ENCODE measurements around the gene GADD45GIP1. TPM values are rescaled to one million over a fixed set of nuclear protein-coding genes. Genes with fewer than 3 reads are reported as not detected.

GADD45GIP1 gene
- total RNA-seq, 1 experiment from 2014 or later: 47.5 TPM

DNA sequence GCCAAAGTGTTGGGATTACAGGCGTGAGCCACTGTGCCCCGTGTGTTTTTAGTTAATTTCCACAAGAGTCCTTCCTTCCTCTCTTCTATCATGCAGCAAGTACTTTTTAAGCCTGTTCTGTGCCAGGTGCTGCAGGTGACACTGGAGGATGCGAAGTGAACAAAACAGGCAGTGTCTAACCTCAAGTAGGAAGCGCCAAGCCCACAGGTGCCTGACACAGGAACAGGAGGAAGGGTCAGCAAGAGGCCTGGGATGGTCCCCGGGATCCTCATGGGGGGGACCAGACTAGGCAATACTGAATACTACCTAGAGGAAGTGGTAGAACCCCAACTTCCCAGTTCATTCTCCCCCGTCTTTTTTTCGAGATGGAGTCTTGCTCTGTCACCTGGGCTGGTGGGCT, 20.4 kb downstream of the GADD45GIP1 start:
- TF ChIP-seq, protein P1, sequence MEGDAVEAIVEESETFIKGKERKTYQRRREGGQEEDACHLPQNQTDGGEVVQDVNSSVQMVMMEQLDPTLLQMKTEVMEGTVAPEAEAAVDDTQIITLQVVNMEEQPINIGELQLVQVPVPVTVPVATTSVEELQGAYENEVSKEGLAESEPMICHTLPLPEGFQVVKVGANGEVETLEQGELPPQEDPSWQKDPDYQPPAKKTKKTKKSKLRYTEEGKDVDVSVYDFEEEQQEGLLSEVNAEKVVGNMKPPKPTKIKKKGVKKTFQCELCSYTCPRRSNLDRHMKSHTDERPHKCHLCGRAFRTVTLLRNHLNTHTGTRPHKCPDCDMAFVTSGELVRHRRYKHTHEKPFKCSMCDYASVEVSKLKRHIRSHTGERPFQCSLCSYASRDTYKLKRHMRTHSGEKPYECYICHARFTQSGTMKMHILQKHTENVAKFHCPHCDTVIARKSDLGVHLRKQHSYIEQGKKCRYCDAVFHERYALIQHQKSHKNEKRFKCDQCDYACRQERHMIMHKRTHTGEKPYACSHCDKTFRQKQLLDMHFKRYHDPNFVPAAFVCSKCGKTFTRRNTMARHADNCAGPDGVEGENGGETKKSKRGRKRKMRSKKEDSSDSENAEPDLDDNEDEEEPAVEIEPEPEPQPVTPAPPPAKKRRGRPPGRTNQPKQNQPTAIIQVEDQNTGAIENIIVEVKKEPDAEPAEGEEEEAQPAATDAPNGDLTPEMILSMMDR (IDR thresholded peaks at IDR 0.05; ENCODE audit: unreplicated experiment): no peak
- no TSS peak for BruUV-seq (replicated peaks)
- Mint-ChIP-seq H3K27me3 (ENCODE audit: insufficient read depth, unreplicated experiment) (no peaks in the 10 kb centered on the region), H3K27ac (ENCODE audit: low read depth, unreplicated experiment) (no peak overlapping the region), H3K9me3 (ENCODE audit: unreplicated experiment) (no peaks in the 10 kb centered on the region), H3K4me3 (ENCODE audit: unreplicated experiment) (no peak overlapping the region), H3K4me1 (ENCODE audit: insufficient read depth, unreplicated experiment) (peaks cover 26% of the 10 kb centered on the region), H3K36me3 (ENCODE audit: insufficient read depth, unreplicated experiment) (peaks cover 50% of the 10 kb centered on the region)
- POLR2A ChIA-PET: interaction anchor here (1.5 kb wide), 1 partner anchor 18 kb away, joined by 5 read pairs; no protein-coding TSS in a partner anchor
- DNase-seq (ENCODE audit: unreplicated experiment): no peak
- CTCF ChIA-PET: no interaction called here
- intact Hi-C loops (cut with micrococcal nuclease): no loop called here

DNA sequence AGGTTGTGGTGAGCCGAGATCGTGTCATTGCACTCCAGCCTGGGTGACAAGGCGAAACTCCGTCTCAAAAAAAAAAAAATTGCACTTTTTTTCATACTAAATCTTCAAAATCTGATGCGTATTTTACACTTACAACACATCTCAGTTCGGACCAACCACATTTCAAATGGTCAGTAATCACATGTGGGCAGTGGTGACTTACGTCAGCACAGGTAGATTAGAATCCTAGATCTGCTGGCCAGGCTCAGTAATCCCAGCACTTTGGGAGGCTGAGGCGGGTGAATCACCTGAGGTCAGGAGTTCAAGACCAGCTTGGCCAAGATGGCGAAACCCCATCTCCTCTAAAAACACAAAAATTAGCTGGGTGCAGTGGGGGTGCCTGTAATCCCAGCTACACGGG, 22.0 kb downstream of the GADD45GIP1 start:
- no TSS peak for BruUV-seq (replicated peaks)
- TF ChIP-seq, protein P1 (IDR thresholded peaks at IDR 0.05; ENCODE audit: unreplicated experiment): no peak
- Mint-ChIP-seq H3K36me3 (ENCODE audit: insufficient read depth, unreplicated experiment) (peaks cover 46% of the 10 kb centered on the region), H3K4me3 (ENCODE audit: unreplicated experiment) (no peak overlapping the region), H3K4me1 (ENCODE audit: insufficient read depth, unreplicated experiment) (peaks cover 19% of the 10 kb centered on the region), H3K27me3 (ENCODE audit: insufficient read depth, unreplicated experiment) (no peaks in the 10 kb centered on the region), H3K9me3 (ENCODE audit: unreplicated experiment) (no peaks in the 10 kb centered on the region), H3K27ac (ENCODE audit: low read depth, unreplicated experiment) (no peak overlapping the region)
- POLR2A ChIA-PET: interaction anchor here (0.6 to 3.1 kb wide), 2 partner anchors 19 to 44 kb away, joined by 3 to 20 read pairs; partner anchors contain the start of gene GCDH
- intact Hi-C loops (cut with micrococcal nuclease): no loop called here
- no peak for DNase-seq (ENCODE audit: unreplicated experiment)
- CTCF ChIA-PET: interaction anchor here (0.6 to 0.7 kb wide), 2 partner anchors 217 to 1150 kb away, joined by 3 read pairs; no protein-coding TSS in a partner anchor

DNA sequence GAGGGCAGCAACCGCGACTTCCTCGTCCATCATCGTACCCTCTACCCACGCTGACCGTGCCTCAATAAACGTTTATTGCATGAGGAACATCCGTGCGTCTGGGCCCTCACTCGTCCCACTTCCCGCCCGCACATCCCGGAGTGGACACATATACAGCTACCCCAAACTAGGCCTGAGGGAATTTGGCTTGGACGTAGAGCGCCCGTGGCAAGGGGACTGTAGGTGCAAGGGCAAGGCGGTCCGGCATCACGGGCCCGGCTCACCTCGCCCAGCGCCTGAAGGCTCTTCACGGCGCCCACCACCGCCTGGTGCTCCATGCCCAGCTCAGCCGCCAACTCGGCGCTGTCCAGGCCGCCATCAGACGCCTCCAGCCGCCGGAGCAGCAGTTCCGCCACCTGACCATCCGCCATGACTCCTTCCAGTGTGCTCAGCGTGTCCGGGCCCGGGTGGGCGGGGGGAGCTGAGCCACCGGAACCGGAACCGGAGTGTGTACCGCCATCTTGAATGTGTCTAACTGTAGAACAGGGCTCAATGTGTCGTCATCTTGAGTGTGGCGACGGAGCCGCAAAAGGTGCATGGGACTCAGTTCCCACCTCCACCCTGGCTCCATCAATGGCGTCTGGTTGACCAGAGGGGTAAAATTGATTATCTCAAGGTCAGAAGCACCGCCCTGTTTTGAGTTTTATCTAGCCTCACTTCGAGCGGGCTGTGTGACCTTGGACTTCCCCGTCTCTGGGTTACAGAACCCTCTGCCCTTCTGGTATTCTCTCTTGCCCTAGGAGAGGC, 23.5 kb downstream of the GADD45GIP1 start, which contains the start of gene FARSA:
Gene FARSA, minus strand, starts transcription at position 425 of the 786 bp plus-strand sequence. Its CDS starts 15 bp downstream, at position 410.
- ChIA-PET POLR2A (interaction anchor here (0.6 to 3.1 kb wide), 9 partner anchors 13 to 218 kb away, joined by 3 to 20 read pairs (median 7); partner anchors contain the start of genes DNASE2, GCDH, RAD23A and SYCE2), CTCF (interaction anchor here (0.6 to 1.4 kb wide), 3 partner anchors 32 to 131 kb away, joined by 3 to 5 read pairs (median 4); no protein-coding TSS in a partner anchor)
- Mint-ChIP-seq H3K4me1 (ENCODE audit: insufficient read depth, unreplicated experiment) (peaks cover 12% of the 10 kb centered on the region), H3K27me3 (ENCODE audit: insufficient read depth, unreplicated experiment) (no peaks in the 10 kb centered on the region), H3K4me3 (ENCODE audit: unreplicated experiment) (peak within 1 kb of the TSS; percentile 98), H3K9me3 (ENCODE audit: unreplicated experiment) (no peaks in the 10 kb centered on the region), H3K27ac (ENCODE audit: low read depth, unreplicated experiment) (peak within 1 kb of the TSS; percentile 95), H3K36me3 (ENCODE audit: insufficient read depth, unreplicated experiment) (peaks cover 44% of the 10 kb centered on the region)
- intact Hi-C loops (cut with micrococcal nuclease): no loop called here
- DNase-seq (ENCODE audit: unreplicated experiment): peak; percentile 94
- BruUV-seq (replicated peaks): TSS peak; percentile 62
- TF ChIP-seq, protein P1 (IDR thresholded peaks at IDR 0.05; ENCODE audit: unreplicated experiment): no peak
